ENCODE data around the gene RPS17. TPM values are rescaled to one million over a fixed set of nuclear protein-coding genes. Genes with fewer than 3 reads are reported as not detected.

RPS17 gene
- total RNA-seq, 1 donor from 2014 or later, result 1,663 TPM

- Mint-ChIP-seq H3K4me1 (ENCODE audit: low read depth, unreplicated experiment) (peaks cover 24% of the 10 kb centered on the region), H3K27ac (ENCODE audit: unreplicated experiment) (no peak overlapping the region), H3K27me3 (ENCODE audit: low read depth, unreplicated experiment) (no peaks in the 10 kb centered on the region), H3K9me3 (ENCODE audit: unreplicated experiment) (peaks cover 3% of the 10 kb centered on the region), H3K4me3 (ENCODE audit: unreplicated experiment) (no peak overlapping the region), H3K36me3 (ENCODE audit: low read depth, unreplicated experiment) (peaks cover 35% of the 10 kb centered on the region)
- no peak for DNase-seq (ENCODE audit: low read depth)
- Histone ChIP-seq H3K36me3 (ENCODE audit: insufficient read depth, low read length) (no peaks in the 10 kb centered on the region), H3K4me3 (ENCODE audit: insufficient read depth, low read depth, low read length) (no peak overlapping the region), H3K9ac (ENCODE audit: low read length) (no peak overlapping the region), H3K9me3 (ENCODE audit: insufficient read depth, low read depth, low read length) (no peaks in the 10 kb centered on the region), H3K4me1 (ENCODE audit: insufficient read depth, low read length) (no peaks in the 10 kb centered on the region), H3K27me3 (ENCODE audit: insufficient read depth, low read length) (peaks cover 3% of the 10 kb centered on the region), H3K27ac (ENCODE audit: low read depth, low read length) (no peak overlapping the region), H3K4me2 (ENCODE audit: low read length) (no peak overlapping the region), H2AFZ (ENCODE audit: low read depth, low read length) (no peak overlapping the region), H4K20me1 (ENCODE audit: insufficient read depth, low read length) (no peaks in the 10 kb centered on the region), H3K79me2 (ENCODE audit: insufficient read depth, low read length) (no peaks in the 10 kb centered on the region)
- no peak for FAIRE-seq
- TF ChIP-seq EZH2 (IDR thresholded peaks at IDR 0.05; ENCODE audit: insufficient read depth, low read length) (no peak), CTCF (IDR thresholded peaks at IDR 0.05; ENCODE audit: insufficient read depth, low read depth, low read length) (no peak)
Observed at GRCh38 chr15:82549199-82549665, 9.0 kb upstream of the RPS17 start.

- FAIRE-seq (no peak), DNase-seq (ENCODE audit: low read depth) (no peak)
- Mint-ChIP-seq H3K4me3 (ENCODE audit: unreplicated experiment) (peak overlapping the region; percentile 23), H3K27me3 (ENCODE audit: low read depth, unreplicated experiment) (no peaks in the 10 kb centered on the region), H3K9me3 (ENCODE audit: unreplicated experiment) (peaks cover 3% of the 10 kb centered on the region), H3K27ac (ENCODE audit: unreplicated experiment) (no peak overlapping the region), H3K4me1 (ENCODE audit: low read depth, unreplicated experiment) (peaks cover 24% of the 10 kb centered on the region), H3K36me3 (ENCODE audit: low read depth, unreplicated experiment) (peaks cover 35% of the 10 kb centered on the region)
- Histone ChIP-seq H3K4me3 (ENCODE audit: insufficient read depth, low read depth, low read length) (no peak overlapping the region), H3K9ac (ENCODE audit: low read length) (no peak overlapping the region), H3K27ac (ENCODE audit: low read depth, low read length) (no peak overlapping the region), H3K4me1 (ENCODE audit: insufficient read depth, low read length) (no peaks in the 10 kb centered on the region), H4K20me1 (ENCODE audit: insufficient read depth, low read length) (no peaks in the 10 kb centered on the region), H3K4me2 (ENCODE audit: low read length) (no peak overlapping the region), H3K36me3 (ENCODE audit: insufficient read depth, low read length) (no peaks in the 10 kb centered on the region), H2AFZ (ENCODE audit: low read depth, low read length) (no peak overlapping the region), H3K9me3 (ENCODE audit: insufficient read depth, low read depth, low read length) (no peaks in the 10 kb centered on the region), H3K79me2 (ENCODE audit: insufficient read depth, low read length) (no peaks in the 10 kb centered on the region), H3K27me3 (ENCODE audit: insufficient read depth, low read length) (peaks cover 3% of the 10 kb centered on the region)
- TF ChIP-seq EZH2 (IDR thresholded peaks at IDR 0.05; ENCODE audit: insufficient read depth, low read length), result no peak
- no peak for TF ChIP-seq CTCF (IDR thresholded peaks at IDR 0.05; ENCODE audit: insufficient read depth, low read depth, low read length)
Observed at GRCh38 chr15:82548700-82549099, 8.4 kb upstream of the RPS17 start.

- TF ChIP-seq EZH2 (IDR thresholded peaks at IDR 0.05; ENCODE audit: insufficient read depth, low read length) (no peak), CTCF (IDR thresholded peaks at IDR 0.05; ENCODE audit: insufficient read depth, low read depth, low read length) (no peak)
- Mint-ChIP-seq H3K4me3 (ENCODE audit: unreplicated experiment) (no peak overlapping the region), H3K9me3 (ENCODE audit: unreplicated experiment) (peaks cover 3% of the 10 kb centered on the region), H3K36me3 (ENCODE audit: low read depth, unreplicated experiment) (peaks cover 25% of the 10 kb centered on the region), H3K27ac (ENCODE audit: unreplicated experiment) (no peak overlapping the region), H3K4me1 (ENCODE audit: low read depth, unreplicated experiment) (peaks cover 23% of the 10 kb centered on the region), H3K27me3 (ENCODE audit: low read depth, unreplicated experiment) (no peaks in the 10 kb centered on the region)
- no peak for DNase-seq (ENCODE audit: low read depth)
- no peak overlapping the region for H3K27ac ChIP-seq (ENCODE audit: low read depth, low read length)
- H3K79me2 ChIP-seq (ENCODE audit: insufficient read depth, low read length), result peaks cover 7% of the 10 kb centered on the region
- H3K4me2 ChIP-seq (ENCODE audit: low read length), result no peak overlapping the region
- no peaks in the 10 kb centered on the region for H3K36me3 ChIP-seq (ENCODE audit: insufficient read depth, low read length)
- no peak for FAIRE-seq
- H3K9me3 ChIP-seq (ENCODE audit: insufficient read depth, low read depth, low read length), result no peaks in the 10 kb centered on the region
- peaks cover 11% of the 10 kb centered on the region for H3K4me1 ChIP-seq (ENCODE audit: insufficient read depth, low read length)
- H3K9ac ChIP-seq (ENCODE audit: low read length), result no peak overlapping the region
- no peak overlapping the region for H3K4me3 ChIP-seq (ENCODE audit: insufficient read depth, low read depth, low read length)
- H3K27me3 ChIP-seq (ENCODE audit: insufficient read depth, low read length), result no peaks in the 10 kb centered on the region
- no peak overlapping the region for H2AFZ ChIP-seq (ENCODE audit: low read depth, low read length)
- H4K20me1 ChIP-seq (ENCODE audit: insufficient read depth, low read length), result no peaks in the 10 kb centered on the region
Observed at GRCh38 chr15:82545478-82545877, 5.2 kb upstream of the RPS17 start.
